NK-92 (cell line): Measurements from ENCODE around the gene MACC1.

Experiments used
- DNase-seq: peaks from one replicate; lab custom pipeline; 2025; ENCODE audit not compliant: unreplicated experiment; lab: John Stamatoyannopoulos, UW

MACC1 gene

GRCh38 chr7:20176578-20177242 lies 40.5 kb downstream of the MACC1 start:
- DNase-seq: no peak

DNA sequence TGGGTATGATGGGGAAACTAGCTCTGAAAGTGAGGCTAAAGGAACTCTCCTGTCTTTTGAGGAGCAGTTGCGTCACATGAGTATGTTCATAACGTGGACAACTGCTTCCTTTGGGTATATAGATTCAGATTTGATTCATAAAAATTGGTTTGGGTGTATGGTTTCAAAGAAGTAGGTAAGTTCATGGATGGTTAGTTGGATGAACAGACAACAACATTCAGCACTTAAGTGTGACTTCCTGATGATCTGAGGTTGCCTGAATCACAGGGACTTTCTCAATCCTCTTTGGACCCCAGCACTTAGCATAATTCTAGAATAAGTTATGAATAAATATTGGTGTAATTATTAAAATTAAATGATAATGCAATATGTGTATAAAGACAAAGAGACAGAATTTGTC lies 43.4 kb downstream of the MACC1 start:
- DNase-seq: no peak

GRCh38 chr7:20172736-20173334 lies 44.3 kb downstream of the MACC1 start:
- no peak for DNase-seq

DNA sequence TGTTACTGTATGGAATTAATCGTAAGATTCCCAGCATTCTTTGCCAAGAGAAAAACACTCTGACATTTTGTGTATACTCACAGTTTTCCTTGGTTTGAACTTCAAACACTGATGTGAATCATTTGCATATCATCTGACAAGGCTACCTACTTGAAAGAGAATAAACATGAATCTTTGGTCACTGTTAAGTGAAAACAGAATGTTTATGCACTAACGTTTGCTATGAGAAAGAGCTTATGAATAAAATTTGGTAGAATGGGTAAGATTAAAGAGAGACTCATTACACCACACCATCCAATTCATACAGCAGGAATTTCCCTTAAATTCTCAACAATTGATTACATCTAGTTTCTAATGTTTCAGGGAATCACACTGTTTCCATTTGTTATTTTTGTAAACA lies 46.6 kb downstream of the MACC1 start:
- no peak for DNase-seq

GRCh38 chr7:20165146-20165510 lies 52.1 kb downstream of the MACC1 start:
- DNase-seq: no peak

DNA sequence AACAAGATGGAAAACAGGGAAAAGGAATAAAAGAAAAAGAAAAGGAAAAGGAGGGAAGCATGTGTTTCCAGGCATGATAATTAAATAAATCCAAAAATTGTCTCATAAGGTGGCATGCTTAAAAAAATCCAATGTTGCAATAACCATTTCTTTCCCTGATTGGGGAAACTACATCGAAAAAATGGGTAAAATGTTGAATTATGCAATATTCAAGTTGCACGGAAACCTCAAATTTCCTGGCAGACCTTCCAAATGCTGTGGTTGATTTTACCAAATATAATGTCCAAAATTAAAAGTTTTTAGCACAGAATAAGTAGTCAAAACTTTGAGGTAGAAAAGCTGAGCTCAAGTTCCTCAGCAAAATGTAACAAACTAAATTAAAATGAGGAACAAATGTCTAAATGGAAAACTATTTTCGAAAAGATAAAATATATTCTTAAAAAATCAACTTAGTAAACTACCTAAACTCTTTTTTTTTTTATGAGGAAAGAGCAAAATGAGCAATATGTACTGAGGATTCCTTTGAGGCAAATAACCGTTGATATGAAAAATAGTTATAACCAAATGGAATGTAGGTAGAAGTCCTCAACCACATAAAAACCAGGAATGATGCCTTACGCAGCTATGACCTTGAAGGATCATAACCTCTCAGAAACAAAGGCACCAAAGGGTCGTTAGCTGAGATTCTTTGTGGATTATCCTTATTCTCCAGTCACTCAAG lies 52.6 kb downstream of the MACC1 start:
- DNase-seq: no peak

GRCh38 chr7:20162665-20163064 lies 54.5 kb downstream of the MACC1 start:
- no peak for DNase-seq

GRCh38 chr7:20159226-20159747 lies 57.9 kb downstream of the MACC1 start:
- DNase-seq: no peak

GRCh38 chr7:20158684-20159083 lies 58.5 kb downstream of the MACC1 start:
- no peak for DNase-seq

GRCh38 chr7:20157456-20157855 lies 59.7 kb downstream of the MACC1 start:
- DNase-seq: no peak

GRCh38 chr7:20153999-20154398 lies 63.2 kb downstream of the MACC1 start:
- DNase-seq: no peak

- DNase-seq: no peak
Measured at GRCh38 chr7:20153567-20153966, 63.6 kb downstream of the MACC1 start.

DNA sequence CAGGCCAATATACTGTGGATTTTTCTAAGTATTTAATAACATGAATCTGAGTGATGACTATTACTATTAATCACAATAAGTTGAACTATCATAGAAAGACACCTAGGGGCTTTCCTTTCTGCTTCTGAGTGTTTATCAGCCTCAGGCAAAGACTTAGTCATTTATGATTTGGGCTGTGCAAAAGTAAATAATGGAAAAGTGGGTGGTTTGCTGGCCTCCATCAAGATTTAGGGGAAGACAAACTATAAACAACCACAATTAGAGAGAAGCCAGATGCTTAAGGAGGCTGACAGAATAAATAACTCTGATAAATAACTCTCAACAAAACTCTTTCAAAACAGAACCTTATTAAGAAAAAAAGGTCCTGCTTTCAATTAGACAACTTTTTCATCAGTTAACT lies 64.7 kb downstream of the MACC1 start:
- DNase-seq: no peak

DNA sequence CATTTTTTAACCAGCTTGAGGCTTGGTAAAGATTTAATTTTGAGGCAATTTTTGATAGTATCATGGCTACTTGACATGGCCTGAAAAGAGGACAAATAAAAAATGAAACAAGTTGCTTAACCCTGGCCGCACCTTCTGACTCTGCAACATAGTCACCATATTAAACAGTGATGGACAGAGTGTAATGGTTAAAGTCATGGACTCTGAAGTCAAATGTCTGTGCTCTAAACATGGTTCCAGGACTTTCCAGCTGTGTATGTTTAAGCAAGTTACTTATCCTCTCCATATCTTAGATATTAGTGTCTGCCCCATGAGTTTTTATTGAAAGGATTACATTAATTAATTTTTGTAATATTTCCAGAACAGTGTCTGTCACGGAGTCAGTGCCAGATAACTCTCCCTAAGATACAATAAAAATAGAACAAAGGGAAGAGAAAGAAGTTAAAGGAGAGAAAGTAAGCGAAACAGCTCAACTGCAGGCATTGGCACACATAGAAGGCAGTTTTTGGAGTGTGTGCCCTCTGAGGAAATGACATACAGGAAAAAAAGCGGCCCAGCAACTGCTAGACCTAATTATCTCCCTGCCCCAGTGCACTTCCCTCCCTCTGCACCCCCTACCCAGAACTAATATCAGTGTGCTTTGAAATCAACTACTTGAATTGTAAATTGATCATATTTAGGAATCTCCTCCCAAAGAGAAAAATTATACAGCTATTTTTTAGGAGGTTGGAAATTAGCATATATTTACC lies 65.3 kb downstream of the MACC1 start:
- no peak for DNase-seq

DNA sequence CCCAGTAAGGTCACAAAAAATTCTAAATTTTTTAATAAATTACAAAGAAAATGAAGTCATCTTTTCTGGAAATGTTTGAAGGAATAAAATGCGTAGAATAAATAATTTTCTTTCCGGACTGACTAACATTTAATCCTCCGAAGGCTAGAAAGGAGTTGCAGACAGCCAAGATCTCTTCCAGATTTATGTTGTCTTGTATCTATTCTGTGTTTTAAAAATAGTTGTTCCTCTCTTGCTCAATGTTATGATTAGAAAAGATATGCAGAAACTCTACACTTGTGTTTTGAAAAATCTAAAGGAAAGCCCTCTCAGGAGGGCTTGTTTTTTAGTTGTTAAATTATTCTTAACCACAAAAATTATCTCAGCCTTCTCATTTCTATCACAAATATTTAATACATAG lies 70.7 kb downstream of the MACC1 start:
- no peak for DNase-seq

- DNase-seq: no peak
Measured at GRCh38 chr7:20144801-20145200, 72.4 kb downstream of the MACC1 start.

GRCh38 chr7:20141666-20142065 lies 75.5 kb downstream of the MACC1 start:
- DNase-seq: no peak

DNA sequence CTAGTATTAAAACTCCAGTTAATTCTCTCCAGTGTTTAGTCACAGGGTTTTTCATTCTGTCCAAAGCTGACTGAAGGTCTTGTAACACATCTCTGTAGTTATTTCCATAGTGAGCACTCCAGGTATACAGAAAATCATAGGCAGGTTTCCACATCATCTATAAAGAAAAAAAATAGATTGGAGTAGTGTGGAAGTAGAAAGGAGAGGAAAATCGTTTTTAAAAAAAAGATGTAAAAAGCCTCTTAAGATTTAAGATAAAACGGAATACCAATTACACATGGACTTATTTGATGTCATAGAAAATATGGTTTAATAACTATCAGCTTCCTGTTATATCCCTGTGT lies 76.2 kb downstream of the MACC1 start:
- DNase-seq: no peak

GRCh38 chr7:20140291-20141001 lies 76.7 kb downstream of the MACC1 start:
- no peak for DNase-seq

DNA sequence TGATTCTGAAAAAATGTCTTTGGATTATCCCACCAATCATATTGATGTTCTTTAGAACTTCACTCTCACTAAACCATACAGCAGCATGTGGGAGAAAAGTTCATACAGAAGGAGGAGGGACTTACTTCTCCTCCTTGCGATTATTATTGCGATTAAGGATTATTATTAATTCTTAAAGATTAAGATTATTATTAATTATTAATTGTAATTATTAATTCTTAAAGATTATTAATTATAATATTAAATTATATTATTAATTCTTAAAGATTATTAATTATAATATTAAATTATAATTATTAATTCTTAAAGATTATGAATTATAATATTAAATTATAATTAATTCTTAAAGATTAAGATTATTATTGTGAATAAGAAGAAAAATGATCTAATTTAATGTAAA lies 80.5 kb downstream of the MACC1 start:
- DNase-seq: no peak

DNA sequence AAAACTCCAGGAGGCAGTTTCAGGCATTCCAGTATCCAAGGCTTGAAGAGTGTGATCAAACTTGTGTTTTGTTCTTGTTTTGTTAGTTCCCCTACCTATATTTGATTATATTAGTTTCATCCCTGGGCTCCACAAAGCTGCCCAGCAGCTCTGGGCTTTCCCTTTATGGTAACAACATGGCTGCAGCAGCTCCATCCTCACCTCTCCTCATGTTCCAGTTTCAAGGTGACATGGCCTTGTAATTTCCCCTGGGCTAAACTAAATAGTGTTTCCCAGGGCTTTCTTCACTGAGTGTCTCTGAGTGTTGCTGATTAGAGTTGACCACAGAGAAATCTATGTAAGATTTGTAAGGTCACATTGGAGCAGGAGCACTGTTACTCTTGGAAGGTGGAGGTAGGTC lies 83.4 kb downstream of the MACC1 start:
- no peak for DNase-seq
